ENCODE results near the gene HPD. TPM values are rescaled to one million over a fixed set of nuclear protein-coding genes. Genes with fewer than 3 reads are reported as not detected.
A peak's percentile ranks its signal among the peaks of the same experiment; 100 is the strongest.

Gene HPD
- total RNA-seq, 2 donors from 2014 or later = not detected

GRCh38 chr12:121810234-121810817 is 48.3 kb downstream of the HPD start:
- peak overlapping the region; percentile 79 to 91 for H3K4me3 Mint-ChIP-seq
- DNase-seq (no peak), ATAC-seq (replicated peaks in 1 of 2) (no peak)
- no peaks in the 10 kb centered on the region for H3K27me3 Mint-ChIP-seq (ENCODE audit: low read depth)
- H3K9me3 Mint-ChIP-seq = no peaks in the 10 kb centered on the region
- peaks cover 3 to 13% of the 10 kb centered on the region in 2 donors for H3K36me3 Mint-ChIP-seq (ENCODE audit: insufficient read depth in 2 of 2)
- peaks cover 67% of the 10 kb centered on the region for H3K4me1 Mint-ChIP-seq (ENCODE audit: low read depth)
- no peak overlapping the region for H3K27ac Mint-ChIP-seq

- DNase-seq = no peak
- H3K4me1 Mint-ChIP-seq (ENCODE audit: low read depth) = peaks cover 66% of the 10 kb centered on the region
- H3K9me3 Mint-ChIP-seq = no peaks in the 10 kb centered on the region
- no peaks in the 10 kb centered on the region for H3K27me3 Mint-ChIP-seq (ENCODE audit: low read depth)
- ATAC-seq (replicated peaks in 1 of 2) = no peak
- H3K36me3 Mint-ChIP-seq (ENCODE audit: insufficient read depth in 2 of 2) = peaks cover 3 to 12% of the 10 kb centered on the region in 2 donors
- H3K4me3 Mint-ChIP-seq = no peak overlapping the region
- H3K27ac Mint-ChIP-seq = peak overlapping the region; percentile 48
Observed at GRCh38 chr12:121809712-121810116, 48.9 kb downstream of the HPD start.

GRCh38 chr12:121808623-121809022 is 50.0 kb downstream of the HPD start:
- peak overlapping the region in 1 of 2 donors; percentile 15 for H3K4me3 Mint-ChIP-seq
- no peak for DNase-seq
- no peak overlapping the region for H3K27ac Mint-ChIP-seq
- peaks cover 63% of the 10 kb centered on the region for H3K4me1 Mint-ChIP-seq (ENCODE audit: low read depth)
- H3K9me3 Mint-ChIP-seq = no peaks in the 10 kb centered on the region
- H3K27me3 Mint-ChIP-seq (ENCODE audit: low read depth) = no peaks in the 10 kb centered on the region
- ATAC-seq (replicated peaks in 1 of 2) = no peak
- H3K36me3 Mint-ChIP-seq (ENCODE audit: insufficient read depth in 2 of 2) = peaks cover 3 to 12% of the 10 kb centered on the region in 2 donors

GRCh38 chr12:121807642-121808347 is 50.9 kb downstream of the HPD start:
- Mint-ChIP-seq H3K4me1 (ENCODE audit: low read depth) (peaks cover 55% of the 10 kb centered on the region), H3K27me3 (ENCODE audit: low read depth) (no peaks in the 10 kb centered on the region), H3K4me3 (peak overlapping the region; percentile 96 to 97), H3K27ac (no peak overlapping the region), H3K9me3 (no peaks in the 10 kb centered on the region), H3K36me3 (ENCODE audit: insufficient read depth in 2 of 2) (peaks cover 7 to 13% of the 10 kb centered on the region in 2 donors)
- DNase-seq (no peak), ATAC-seq (replicated peaks in 1 of 2) (no peak)

GRCh38 chr12:121806546-121807423 is 51.9 kb downstream of the HPD start:
- DNase-seq = no peak
- H3K27me3 Mint-ChIP-seq (ENCODE audit: low read depth) = no peaks in the 10 kb centered on the region

GRCh38 chr12:121806009-121806545 is 52.6 kb downstream of the HPD start:
- peak overlapping the region; percentile 84 for H3K27ac Mint-ChIP-seq
- no peak for DNase-seq
- no peak for ATAC-seq (replicated peaks in 1 of 2)
- peaks cover 18 to 29% of the 10 kb centered on the region in 2 donors for H3K36me3 Mint-ChIP-seq (ENCODE audit: insufficient read depth in 2 of 2)
- no peaks in the 10 kb centered on the region for H3K27me3 Mint-ChIP-seq (ENCODE audit: low read depth)
- H3K9me3 Mint-ChIP-seq = no peaks in the 10 kb centered on the region
- H3K4me1 Mint-ChIP-seq (ENCODE audit: low read depth) = peaks cover 41% of the 10 kb centered on the region
- H3K4me3 Mint-ChIP-seq = peak overlapping the region; percentile 96 to 97

More at GRCh38 chr12:121806546-121807423, 51.9 kb downstream of the HPD start:
- Mint-ChIP-seq H3K9me3 (no peaks in the 10 kb centered on the region), H3K4me1 (ENCODE audit: low read depth) (peaks cover 48% of the 10 kb centered on the region), H3K27ac (peak overlapping the region; percentile 84), H3K4me3 (peak overlapping the region; percentile 96 to 97), H3K36me3 (ENCODE audit: insufficient read depth in 2 of 2) (peaks cover 13 to 23% of the 10 kb centered on the region in 2 donors)
- ATAC-seq (replicated peaks in 1 of 2) = no peak

- peak overlapping the region; percentile 96 to 97 for H3K4me3 Mint-ChIP-seq
- DNase-seq = no peak
- H3K36me3 Mint-ChIP-seq (ENCODE audit: insufficient read depth in 2 of 2) = peaks cover 21 to 30% of the 10 kb centered on the region in 2 donors
Observed at GRCh38 chr12:121805171-121806008, 53.3 kb downstream of the HPD start.

GRCh38 chr12:121804417-121805111 is 54.1 kb downstream of the HPD start:
- Mint-ChIP-seq H3K36me3 (ENCODE audit: insufficient read depth in 2 of 2) (peaks cover 21 to 30% of the 10 kb centered on the region in 2 donors), H3K4me1 (ENCODE audit: low read depth) (peaks cover 35% of the 10 kb centered on the region), H3K9me3 (no peaks in the 10 kb centered on the region), H3K27ac (peak overlapping the region; percentile 98), H3K27me3 (ENCODE audit: low read depth) (no peaks in the 10 kb centered on the region), H3K4me3 (peak overlapping the region; percentile 96 to 97)
- peak; percentile 63 to 69 for DNase-seq
- peak in 1 of 2 donors; percentile 2 for ATAC-seq (replicated peaks in 1 of 2)

More at GRCh38 chr12:121805171-121806008, 53.3 kb downstream of the HPD start:
- no peaks in the 10 kb centered on the region for H3K27me3 Mint-ChIP-seq (ENCODE audit: low read depth)
- peaks cover 36% of the 10 kb centered on the region for H3K4me1 Mint-ChIP-seq (ENCODE audit: low read depth)
- ATAC-seq (replicated peaks in 1 of 2) = no peak
- H3K27ac Mint-ChIP-seq = peak overlapping the region; percentile 83
- H3K9me3 Mint-ChIP-seq = no peaks in the 10 kb centered on the region

- no peaks in the 10 kb centered on the region for H3K27me3 Mint-ChIP-seq (ENCODE audit: low read depth)
- ATAC-seq (replicated peaks in 1 of 2) (peak; percentile 12 to 14), DNase-seq (peak; percentile 62 to 69)
- peaks cover 23 to 30% of the 10 kb centered on the region in 2 donors for H3K36me3 Mint-ChIP-seq (ENCODE audit: insufficient read depth in 2 of 2)
- H3K4me1 Mint-ChIP-seq (ENCODE audit: low read depth) = peaks cover 33% of the 10 kb centered on the region
- peak within 1 kb of the TSS; percentile 98 for H3K27ac Mint-ChIP-seq
- peak within 1 kb of the TSS; percentile 96 to 100 for H3K4me3 Mint-ChIP-seq
- H3K9me3 Mint-ChIP-seq = no peaks in the 10 kb centered on the region
Observed at GRCh38 chr12:121803861-121804416, 54.7 kb downstream of the HPD start, which contains the start of gene SETD1B. TSS of gene SETD1B (plus strand) at chr12:121804009. CDS start at chr12:121804738, 729 bp downstream.

GRCh38 chr12:121802843-121803698 is 55.6 kb downstream of the HPD start:
- Mint-ChIP-seq H3K9me3 (no peaks in the 10 kb centered on the region), H3K27me3 (ENCODE audit: low read depth) (no peaks in the 10 kb centered on the region), H3K4me1 (ENCODE audit: low read depth) (peaks cover 36% of the 10 kb centered on the region), H3K36me3 (ENCODE audit: insufficient read depth in 2 of 2) (peaks cover 28 to 34% of the 10 kb centered on the region in 2 donors), H3K4me3 (peak overlapping the region; percentile 95 to 100), H3K27ac (peak overlapping the region; percentile 98)
- ATAC-seq (replicated peaks in 1 of 2) = peak; percentile 50 to 68
- peak; percentile 87 to 93 for DNase-seq

GRCh38 chr12:121802485-121802842 is 56.2 kb downstream of the HPD start:
- Mint-ChIP-seq H3K9me3 (no peaks in the 10 kb centered on the region), H3K4me3 (peak overlapping the region; percentile 95 to 100), H3K27me3 (ENCODE audit: low read depth) (no peaks in the 10 kb centered on the region), H3K27ac (peak overlapping the region; percentile 98), H3K36me3 (ENCODE audit: insufficient read depth in 2 of 2) (peaks cover 30 to 37% of the 10 kb centered on the region in 2 donors), H3K4me1 (ENCODE audit: low read depth) (peaks cover 38% of the 10 kb centered on the region)
- ATAC-seq (replicated peaks in 1 of 2) (no peak), DNase-seq (no peak)
